ENCODE data around the gene SH3BGRL3.
"Not testable (repeated sequence)": the region's sequence is repeated elsewhere in the genome, so short reads cannot be mapped to it uniquely, and the experiment has no call there.

GRCh38 chr1:26307966-26308899 is 28.3 kb downstream of the SH3BGRL3 start:
- TF ChIP-seq POLR2AphosphoS5, POLR2A (IDR thresholded peaks at IDR 0.05): not testable (repeated sequence)
